ENCODE measurements around the gene KCTD11. TPM values are rescaled to one million over a fixed set of nuclear protein-coding genes. Genes with fewer than 3 reads are reported as not detected.

Gene KCTD11
- total RNA-seq, 1 experiment from 2014 or later, result 5.4 TPM

DNA sequence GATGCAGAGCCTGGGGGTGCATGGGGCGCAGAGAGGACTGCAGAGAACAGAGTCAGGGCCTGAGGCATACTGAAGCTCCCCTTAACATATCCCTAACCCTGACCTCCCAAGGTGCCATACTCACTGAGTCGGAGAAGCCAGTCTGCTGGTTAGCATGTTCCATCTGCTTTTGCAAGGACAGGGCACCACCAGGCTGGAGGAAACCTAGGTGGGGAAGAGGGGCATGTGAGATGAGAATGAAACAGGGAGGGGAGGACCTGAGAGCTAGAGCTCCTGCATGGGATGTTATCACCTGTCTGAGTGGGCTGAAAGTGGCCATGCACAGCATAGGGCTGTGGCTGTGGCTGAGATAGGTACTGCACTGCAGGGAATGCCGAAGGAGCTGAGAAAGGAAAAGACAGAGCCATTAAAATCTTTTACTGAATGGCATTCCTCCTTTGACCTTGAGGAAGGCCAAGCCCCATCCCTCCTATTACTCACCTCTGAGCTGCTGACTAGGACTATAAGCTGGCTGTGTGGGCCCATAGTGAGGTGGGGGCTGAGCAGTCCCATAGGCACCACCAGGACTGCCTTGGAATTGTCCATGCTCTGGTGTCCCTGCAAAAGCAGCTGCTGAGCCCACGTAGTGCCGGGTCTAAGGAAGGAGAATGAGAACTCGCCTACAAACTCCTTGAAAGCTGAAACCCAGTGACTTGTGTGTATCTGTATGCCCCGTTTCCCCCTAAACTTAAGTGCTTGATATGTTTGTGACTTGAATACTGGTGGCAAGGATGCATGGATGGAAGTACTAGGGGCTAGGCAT is 38.7 kb upstream of the KCTD11 start:
- intact Hi-C loops (cut with micrococcal nuclease), result no loop called here
- H3K4me2 ChIP-seq (ENCODE audit: low read length), result peak overlapping the region; percentile 96
- H3K27me3 ChIP-seq (ENCODE audit: insufficient read depth, low read length), result no peaks in the 10 kb centered on the region
- H3K9me3 ChIP-seq (ENCODE audit: control insufficient read depth in 1 of 2, insufficient read depth in 1 of 2, low read depth in 1 of 2, low read length in 2 of 2), result no peaks in the 10 kb centered on the region
- H3K4me3 ChIP-seq (replicated peaks in 1 of 2; ENCODE audit: low read depth in 1 of 2, low read length in 2 of 2), result peak overlapping the region; percentile 81 to 96
- H4K20me1 ChIP-seq (ENCODE audit: insufficient read depth), result peaks cover 36% of the 10 kb centered on the region
- POLR2A ChIA-PET, result interaction anchor here (1.0 to 2.3 kb wide), 7 partner anchors 17 to 91 kb away, joined by 3 to 11 read pairs (median 4); partner anchors contain the start of genes ACAP1, GABARAP, NEURL4 and PHF23
- peaks cover 65% of the 10 kb centered on the region for H3K79me2 ChIP-seq (ENCODE audit: insufficient read depth, low read length)
- H3K4me1 ChIP-seq (ENCODE audit: control insufficient read depth in 1 of 2, insufficient read depth in 2 of 2, low read length in 2 of 2), result peaks cover 32 to 63% of the 10 kb centered on the region in 2 experiments
- RAD21 ChIA-PET (ENCODE audit: low non-redundant PET in 1 of 2, low total read pairs in 2 of 2, uncharacterized antibody in 2 of 2, unreplicated experiment in 2 of 2), result no interaction called here
- H3K9me2 ChIP-seq (ENCODE audit: insufficient read depth), result no peaks in the 10 kb centered on the region
- peak overlapping the region; percentile 90 for H3K9ac ChIP-seq (ENCODE audit: low read length)
- peak overlapping the region; percentile 93 for H3K27ac ChIP-seq (ENCODE audit: low read depth, low read length)
- no peak for DNase-seq (ENCODE audit: low read depth, low spot score)
- ATAC-seq, result peak; percentile 55
- CTCF ChIA-PET, result interaction anchor here (0.7 to 2.2 kb wide), 6 partner anchors 16 to 261 kb away, joined by 3 to 7 read pairs (median 3); partner anchors contain the start of gene SLC2A4
- no TSS peak for BruUV-seq (replicated peaks)
- no peak overlapping the region for H2AFZ ChIP-seq (ENCODE audit: low read depth, low read length, poor library complexity, severe bottlenecking)
- TF ChIP-seq CBX3 (IDR thresholded peaks at IDR 0.05; ENCODE audit: low read depth), result no peak
- no peak for TF ChIP-seq RAD21 (IDR thresholded peaks at IDR 0.05; ENCODE audit: low read depth)
- TF ChIP-seq, protein P1, sequence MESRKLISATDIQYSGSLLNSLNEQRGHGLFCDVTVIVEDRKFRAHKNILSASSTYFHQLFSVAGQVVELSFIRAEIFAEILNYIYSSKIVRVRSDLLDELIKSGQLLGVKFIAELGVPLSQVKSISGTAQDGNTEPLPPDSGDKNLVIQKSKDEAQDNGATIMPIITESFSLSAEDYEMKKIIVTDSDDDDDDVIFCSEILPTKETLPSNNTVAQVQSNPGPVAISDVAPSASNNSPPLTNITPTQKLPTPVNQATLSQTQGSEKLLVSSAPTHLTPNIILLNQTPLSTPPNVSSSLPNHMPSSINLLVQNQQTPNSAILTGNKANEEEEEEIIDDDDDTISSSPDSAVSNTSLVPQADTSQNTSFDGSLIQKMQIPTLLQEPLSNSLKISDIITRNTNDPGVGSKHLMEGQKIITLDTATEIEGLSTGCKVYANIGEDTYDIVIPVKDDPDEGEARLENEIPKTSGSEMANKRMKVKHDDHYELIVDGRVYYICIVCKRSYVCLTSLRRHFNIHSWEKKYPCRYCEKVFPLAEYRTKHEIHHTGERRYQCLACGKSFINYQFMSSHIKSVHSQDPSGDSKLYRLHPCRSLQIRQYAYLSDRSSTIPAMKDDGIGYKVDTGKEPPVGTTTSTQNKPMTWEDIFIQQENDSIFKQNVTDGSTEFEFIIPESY (IDR thresholded peaks at IDR 0.05; ENCODE audit: extremely low read depth, insufficient replicate concordance, low read length), result no peak
- TF ChIP-seq CEBPB (IDR thresholded peaks at IDR 0.05; ENCODE audit: low read depth), result no peak
- no peak for TF ChIP-seq EGR1 (IDR thresholded peaks at IDR 0.05; ENCODE audit: low read depth)
- no peak for TF ChIP-seq SP1 (IDR thresholded peaks at IDR 0.05; ENCODE audit: low read depth)
- peak; percentile 30; the same call in 1 of the 2 replicates for TF ChIP-seq POLR2AphosphoS5 (IDR thresholded peaks at IDR 0.05; ENCODE audit: low read depth, low read length)
- TF ChIP-seq, protein P2, sequence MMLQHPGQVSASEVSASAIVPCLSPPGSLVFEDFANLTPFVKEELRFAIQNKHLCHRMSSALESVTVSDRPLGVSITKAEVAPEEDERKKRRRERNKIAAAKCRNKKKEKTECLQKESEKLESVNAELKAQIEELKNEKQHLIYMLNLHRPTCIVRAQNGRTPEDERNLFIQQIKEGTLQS (IDR thresholded peaks at IDR 0.05), result no peak
- TF ChIP-seq YY1 (IDR thresholded peaks at IDR 0.05; ENCODE audit: extremely low read depth, insufficient replicate concordance, low read depth, low read length), result no peak
- no peak for TF ChIP-seq ZFX (IDR thresholded peaks at IDR 0.05)
- TF ChIP-seq CTCF (IDR thresholded peaks at IDR 0.05 in 2 of 3, conservative IDR thresholded peaks at IDR 0.05 in 1 of 3; ENCODE audit: borderline replicate concordance in 1 of 3, insufficient read depth in 1 of 3, low read depth in 2 of 3, low read length in 2 of 3), result peak in 2 of 3 experiments; percentile 49 to 58; a peak in 4 of 6 replicates
- peaks cover 35 to 56% of the 10 kb centered on the region in 2 experiments for H3K36me3 ChIP-seq (ENCODE audit: control insufficient read depth in 1 of 2, insufficient read depth in 2 of 2, low read length in 2 of 2)
